ENCODE data around the gene UBE3D.

GRCh38 chr6:83086751-83087150 is 21.1 kb upstream of the UBE3D start:
- TF ChIP-seq CTCF (IDR thresholded peaks at IDR 0.05) (no peak), POLR2A (IDR thresholded peaks at IDR 0.05) (no peak)

Measured in testis (tissue), 2 donors.